GM12864 (cell line): ENCODE data around the gene PER3.

Experiments
- DNase-seq: peaks from one replicate; pipeline ENCODE4 v3.0.0-alpha.2; 2011; ENCODE audit warnings: low read depth
- H3K4me3 ChIP-seq: 2 replicates; pipeline ENCODE4 v1.5.1; 2011; ENCODE audit warnings: mild to moderate bottlenecking, low read depth, low read length, control low read depth
- TF ChIP-seq, protein P1 (sequence below): IDR thresholded peaks from 2 replicates; pipeline ENCODE4 v1.5.1; 2011; ENCODE audit warnings: low read depth, mild to moderate bottlenecking, moderate library complexity, low read length, control low read depth, inconsistent platforms; ENCODE audit errors: missing control alignments

Gene PER3

GRCh38 chr1:7767176-7767575 lies 16.9 kb upstream of the PER3 start:
- no peak overlapping the region for H3K4me3 ChIP-seq
- TF ChIP-seq, protein P1, sequence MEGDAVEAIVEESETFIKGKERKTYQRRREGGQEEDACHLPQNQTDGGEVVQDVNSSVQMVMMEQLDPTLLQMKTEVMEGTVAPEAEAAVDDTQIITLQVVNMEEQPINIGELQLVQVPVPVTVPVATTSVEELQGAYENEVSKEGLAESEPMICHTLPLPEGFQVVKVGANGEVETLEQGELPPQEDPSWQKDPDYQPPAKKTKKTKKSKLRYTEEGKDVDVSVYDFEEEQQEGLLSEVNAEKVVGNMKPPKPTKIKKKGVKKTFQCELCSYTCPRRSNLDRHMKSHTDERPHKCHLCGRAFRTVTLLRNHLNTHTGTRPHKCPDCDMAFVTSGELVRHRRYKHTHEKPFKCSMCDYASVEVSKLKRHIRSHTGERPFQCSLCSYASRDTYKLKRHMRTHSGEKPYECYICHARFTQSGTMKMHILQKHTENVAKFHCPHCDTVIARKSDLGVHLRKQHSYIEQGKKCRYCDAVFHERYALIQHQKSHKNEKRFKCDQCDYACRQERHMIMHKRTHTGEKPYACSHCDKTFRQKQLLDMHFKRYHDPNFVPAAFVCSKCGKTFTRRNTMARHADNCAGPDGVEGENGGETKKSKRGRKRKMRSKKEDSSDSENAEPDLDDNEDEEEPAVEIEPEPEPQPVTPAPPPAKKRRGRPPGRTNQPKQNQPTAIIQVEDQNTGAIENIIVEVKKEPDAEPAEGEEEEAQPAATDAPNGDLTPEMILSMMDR = no peak
- no peak for DNase-seq

- H3K4me3 ChIP-seq = no peak overlapping the region
- TF ChIP-seq, protein P1 = no peak
- no peak for DNase-seq
These were observed 15.5 kb upstream of the PER3 start for GRCh38 chr1:7768583-7768982.

DNA sequence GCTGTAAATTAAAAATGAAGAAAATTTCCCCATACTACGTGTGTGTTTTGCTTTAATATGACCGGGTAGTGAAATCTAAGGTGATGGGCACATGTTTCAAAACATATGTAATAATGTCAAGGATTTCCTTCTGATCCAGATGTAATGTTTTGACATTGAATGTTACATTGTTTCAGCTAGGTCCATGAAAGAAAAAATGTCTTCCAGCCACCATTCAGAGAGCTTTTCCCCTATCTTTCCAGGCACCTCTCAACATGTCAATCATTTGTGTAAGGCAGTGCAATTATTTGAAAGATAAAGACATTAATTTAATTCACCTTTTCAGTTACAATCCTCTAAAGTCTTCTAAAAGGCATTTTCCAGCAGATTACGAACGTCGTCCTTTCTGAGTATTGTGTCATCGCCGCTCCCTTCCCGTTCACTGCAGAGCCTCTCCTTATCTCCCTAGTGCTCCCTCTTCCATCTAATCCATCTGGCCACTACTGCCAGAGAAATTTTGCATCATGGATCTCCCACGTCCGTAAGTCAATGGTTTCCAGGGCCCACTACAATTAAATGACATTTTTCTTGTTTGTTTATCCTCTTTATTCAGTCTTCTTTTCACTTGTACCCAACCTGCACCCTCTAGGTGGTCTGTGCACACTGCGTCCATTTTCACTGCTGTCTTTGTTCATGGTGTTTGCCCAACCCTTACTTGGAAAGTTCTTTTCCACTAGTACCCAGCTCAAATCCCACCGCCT lies 14.2 kb upstream of the PER3 start:
- TF ChIP-seq, protein P1 = no peak
- DNase-seq = no peak
- no peak overlapping the region for H3K4me3 ChIP-seq

GRCh38 chr1:7770669-7770996 lies 13.5 kb upstream of the PER3 start:
- TF ChIP-seq, protein P1 = no peak
- no peak for DNase-seq
- H3K4me3 ChIP-seq = peak overlapping the region; percentile 72

GRCh38 chr1:7770997-7771822 lies 12.9 kb upstream of the PER3 start, which contains the start of gene VAMP3:
VAMP3 (plus strand) TSS chr1:7771296; CDS start chr1:7771384, 88 bp downstream.
- DNase-seq = no peak
- TF ChIP-seq, protein P1 = no peak
- peak within 1 kb of the TSS; percentile 72 for H3K4me3 ChIP-seq

DNA sequence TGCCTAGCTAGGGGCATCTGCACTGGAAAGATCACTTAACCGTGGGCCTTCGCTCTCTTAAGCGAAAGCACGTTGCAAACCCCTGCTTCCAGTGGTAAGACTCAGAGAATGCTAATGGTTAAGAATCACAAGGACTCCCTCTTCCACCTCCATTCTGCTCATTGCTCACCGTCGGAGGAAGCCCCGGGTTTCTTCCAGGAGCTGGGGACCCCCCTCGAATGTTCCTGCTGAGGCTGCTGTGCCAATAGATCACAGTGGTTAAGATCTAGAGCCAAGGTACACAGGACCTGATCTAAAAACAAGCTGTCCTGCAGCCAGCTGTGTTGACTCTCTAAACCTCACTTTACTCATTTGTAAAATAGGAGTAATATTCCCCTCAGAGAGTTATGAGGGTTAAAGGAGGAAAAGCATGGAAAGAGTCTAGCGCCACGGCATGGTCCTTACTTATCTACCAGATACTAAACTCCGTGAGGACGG lies 12.2 kb upstream of the PER3 start:
- peak overlapping the region; percentile 72 for H3K4me3 ChIP-seq
- DNase-seq = no peak
- TF ChIP-seq, protein P1 = no peak
